HEK293 (cell line): Measurements from ENCODE around the gene HMGN3.

Experiments used
- CTCF ChIA-PET: fragments of 350-600 bp; formaldehyde crosslinking; extraction: SDS; loops from one replicate; lab custom pipeline; 2021; ENCODE audit warnings: antibody characterized with exemption; lab: Yijun Ruan, JAX
- POLR2A ChIA-PET: fragments of 300-600 bp; formaldehyde crosslinking; extraction: SDS; loops from one replicate; lab custom pipeline; 2020; ENCODE audit warnings: antibody characterized with exemption, inconsistent platforms; lab: Yijun Ruan, JAX
- H3K27ac ChIP-seq: fragments of 200-500 bp; sonication (Bioruptor generic); 2 replicates; pipeline ENCODE4 v1.5.1; 2014; ENCODE audit warnings: low read depth, low read length, control low read depth, inconsistent platforms; ENCODE audit errors: extremely low read depth
- H3K36me3 ChIP-seq, 2 experiments: fragments of 200-500 bp in 1 of 2; sonication (Bioruptor generic) in 1 of 2; 1 replicate in 1 of 2; 2 replicates in 1 of 2; pipeline ENCODE4 v1.5.1; 2014 to 2017; ENCODE audit warnings: inconsistent platforms in 2 of 2, low read length in 2 of 2; ENCODE audit not compliant: control insufficient read depth in 2 of 2, insufficient read depth in 1 of 2
- H3K4me1 ChIP-seq: fragments of 200-500 bp; sonication (Bioruptor generic); 2 replicates; pipeline ENCODE4 v1.5.1; 2014; ENCODE audit warnings: mild to moderate bottlenecking, low read length, inconsistent platforms; ENCODE audit not compliant: control insufficient read depth, insufficient read depth
- H3K4me3 ChIP-seq: 2 replicates; pipeline ENCODE4 v1.5.1; 2011; ENCODE audit warnings: low read depth, mild to moderate bottlenecking, control low read depth, low read length, moderate library complexity
- H3K9me3 ChIP-seq: fragments of 200-500 bp; sonication (Bioruptor generic); 2 replicates; pipeline ENCODE4 v1.5.1; 2014; ENCODE audit warnings: low read depth, low read length, inconsistent platforms; ENCODE audit not compliant: control insufficient read depth, insufficient read depth
- KLF7 ChIP-seq: fragments of 450-650 bp; formaldehyde crosslinking; IDR thresholded peaks from 2 replicates; pipeline ENCODE4 v1.5.1; 2016; ENCODE audit warnings: missing biosample characterization, missing genetic modification characterization, borderline replicate concordance
- SCRT1 ChIP-seq: fragments of 450-650 bp; formaldehyde crosslinking; IDR thresholded peaks from 2 replicates; pipeline ENCODE4 v1.5.1; 2016; ENCODE audit warnings: missing biosample characterization, missing genetic modification characterization, borderline replicate concordance
- YY2 ChIP-seq: fragments of 450-650 bp; formaldehyde crosslinking; IDR thresholded peaks from 2 replicates; pipeline ENCODE4 v1.5.1; 2016; ENCODE audit warnings: missing biosample characterization, missing genetic modification characterization
- ZFHX2 ChIP-seq: fragments of 450-650 bp; formaldehyde crosslinking; conservative IDR thresholded peaks from 2 replicates; pipeline ENCODE4 v1.5.1; 2016; ENCODE audit warnings: missing biosample characterization, missing genetic modification characterization
- ZFP3 ChIP-seq: fragments of 450-650 bp; formaldehyde crosslinking; IDR thresholded peaks from 2 replicates; pipeline ENCODE4 v1.5.1; 2016; ENCODE audit warnings: low read depth, missing biosample characterization, missing genetic modification characterization
- ZNF10 ChIP-seq: fragments of 450-650 bp; formaldehyde crosslinking; IDR thresholded peaks from 2 replicates; pipeline ENCODE4 v1.5.1; 2017; ENCODE audit warnings: missing biosample characterization, missing genetic modification characterization
- ZNF174 ChIP-seq: fragments of 450-650 bp; formaldehyde crosslinking; IDR thresholded peaks from 2 replicates; pipeline ENCODE4 v1.5.0; 2017; ENCODE audit warnings: missing biosample characterization, mild to moderate bottlenecking, missing genetic modification characterization
- ZNF184 ChIP-seq: fragments of 450-650 bp; IDR thresholded peaks from 2 replicates; pipeline ENCODE4 v1.5.1; 2018; ENCODE audit warnings: missing biosample characterization, mild to moderate bottlenecking, missing genetic modification characterization
- ZNF416 ChIP-seq: fragments of 450-650 bp; formaldehyde crosslinking; IDR thresholded peaks from 2 replicates; pipeline ENCODE4 v1.5.1; 2016; ENCODE audit warnings: missing biosample characterization, missing genetic modification characterization
- ZNF514 ChIP-seq: fragments of 450-650 bp; formaldehyde crosslinking; IDR thresholded peaks from 2 replicates; pipeline ENCODE4 v1.5.1; 2016; ENCODE audit warnings: missing biosample characterization, missing genetic modification characterization
- ZNF626 ChIP-seq: fragments of 450-650 bp; sonication (Bioruptor Pico); formaldehyde crosslinking; IDR thresholded peaks from 2 replicates; pipeline ENCODE4 v1.5.1; 2018; ENCODE audit warnings: missing biosample characterization, missing genetic modification characterization, inconsistent platforms
- ZNF777 ChIP-seq: fragments of 450-650 bp; formaldehyde crosslinking; IDR thresholded peaks from 2 replicates; pipeline ENCODE4 v1.5.1; 2017; ENCODE audit warnings: missing biosample characterization, missing genetic modification characterization, borderline replicate concordance
- ZNF830 ChIP-seq: fragments of 450-650 bp; IDR thresholded peaks from 2 replicates; pipeline ENCODE4 v1.5.0; 2018; ENCODE audit warnings: missing biosample characterization, missing genetic modification characterization, low read depth, mild to moderate bottlenecking, moderate library complexity
- TF ChIP-seq, protein P1 (sequence below): fragments of 450-650 bp; formaldehyde crosslinking; IDR thresholded peaks from 2 replicates; pipeline ENCODE4 v1.5.1; 2016; ENCODE audit warnings: missing biosample characterization, missing genetic modification characterization
- TF ChIP-seq, protein P2 (sequence below): fragments of 450-650 bp; formaldehyde crosslinking; IDR thresholded peaks from 2 replicates; pipeline ENCODE4 v1.5.0; 2017; ENCODE audit warnings: missing biosample characterization, missing genetic modification characterization, borderline replicate concordance
- TF ChIP-seq, protein P3 (sequence below): fragments of 450-650 bp; formaldehyde crosslinking; IDR thresholded peaks from 2 replicates; pipeline ENCODE4 v1.5.1; 2016; ENCODE audit warnings: missing biosample characterization, missing genetic modification characterization, low read depth
- TF ChIP-seq, protein P4 (sequence below): fragments of 450-650 bp; formaldehyde crosslinking; IDR thresholded peaks from 2 replicates; pipeline ENCODE4 v1.5.1; 2016; ENCODE audit warnings: missing biosample characterization, missing genetic modification characterization
- TF ChIP-seq, protein P5 (sequence below): fragments of 450-650 bp; formaldehyde crosslinking; IDR thresholded peaks from 2 replicates; pipeline ENCODE4 v1.5.1; 2016; ENCODE audit warnings: missing biosample characterization, missing genetic modification characterization, borderline replicate concordance

Gene HMGN3

DNA sequence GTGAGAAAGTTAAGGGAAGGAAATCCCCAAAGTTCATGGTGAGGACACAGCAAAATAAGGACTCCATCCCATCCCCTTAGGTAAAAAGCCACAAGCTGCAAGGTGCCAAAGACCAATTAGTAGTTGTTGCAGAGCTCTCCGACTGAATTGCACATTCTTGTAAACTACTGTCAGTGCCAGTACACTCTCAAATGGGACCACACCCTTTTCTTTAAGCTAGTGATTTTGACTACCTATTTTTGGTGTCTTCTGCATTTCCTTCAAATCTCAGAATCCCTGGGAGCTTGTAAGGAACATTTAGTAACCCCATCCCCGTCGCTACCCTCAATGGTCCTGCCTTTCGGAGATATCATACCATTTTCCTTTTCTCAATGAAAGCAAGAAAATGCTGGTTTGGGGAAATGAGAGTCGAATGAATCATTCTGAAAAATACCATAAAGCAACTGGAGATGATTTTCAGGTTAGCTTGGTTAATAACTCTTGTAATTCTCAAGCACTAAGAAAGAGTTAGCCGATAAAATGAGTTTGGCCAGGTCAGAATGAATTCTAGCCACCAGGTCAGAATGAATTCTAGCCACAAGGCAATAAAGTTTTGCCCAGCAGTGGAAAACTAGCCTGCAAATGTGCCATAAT, 5.2 kb upstream of the HMGN3 start:
- POLR2A ChIA-PET, result no interaction called here
- peaks cover 2% of the 10 kb centered on the region; the same call in 1 of the 2 replicates for H3K4me1 ChIP-seq
- no peak overlapping the region for H3K27ac ChIP-seq
- H3K36me3 ChIP-seq, result no peaks in the 10 kb centered on the region
- no peak overlapping the region for H3K4me3 ChIP-seq
- no peak for TF ChIP-seq SCRT1 (tag by site-specific recombination)
- no peak for TF ChIP-seq ZNF416 (tag by site-specific recombination)
- TF ChIP-seq KLF7 (tag by site-specific recombination), result no peak
- TF ChIP-seq, protein P1, sequence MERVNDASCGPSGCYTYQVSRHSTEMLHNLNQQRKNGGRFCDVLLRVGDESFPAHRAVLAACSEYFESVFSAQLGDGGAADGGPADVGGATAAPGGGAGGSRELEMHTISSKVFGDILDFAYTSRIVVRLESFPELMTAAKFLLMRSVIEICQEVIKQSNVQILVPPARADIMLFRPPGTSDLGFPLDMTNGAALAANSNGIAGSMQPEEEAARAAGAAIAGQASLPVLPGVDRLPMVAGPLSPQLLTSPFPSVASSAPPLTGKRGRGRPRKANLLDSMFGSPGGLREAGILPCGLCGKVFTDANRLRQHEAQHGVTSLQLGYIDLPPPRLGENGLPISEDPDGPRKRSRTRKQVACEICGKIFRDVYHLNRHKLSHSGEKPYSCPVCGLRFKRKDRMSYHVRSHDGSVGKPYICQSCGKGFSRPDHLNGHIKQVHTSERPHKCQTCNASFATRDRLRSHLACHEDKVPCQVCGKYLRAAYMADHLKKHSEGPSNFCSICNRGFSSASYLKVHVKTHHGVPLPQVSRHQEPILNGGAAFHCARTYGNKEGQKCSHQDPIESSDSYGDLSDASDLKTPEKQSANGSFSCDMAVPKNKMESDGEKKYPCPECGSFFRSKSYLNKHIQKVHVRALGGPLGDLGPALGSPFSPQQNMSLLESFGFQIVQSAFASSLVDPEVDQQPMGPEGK, result no peak
- TF ChIP-seq ZNF514 (tag by site-specific recombination), result no peak
- no peak for TF ChIP-seq ZFP3 (tag by site-specific recombination)
- TF ChIP-seq, protein P2, sequence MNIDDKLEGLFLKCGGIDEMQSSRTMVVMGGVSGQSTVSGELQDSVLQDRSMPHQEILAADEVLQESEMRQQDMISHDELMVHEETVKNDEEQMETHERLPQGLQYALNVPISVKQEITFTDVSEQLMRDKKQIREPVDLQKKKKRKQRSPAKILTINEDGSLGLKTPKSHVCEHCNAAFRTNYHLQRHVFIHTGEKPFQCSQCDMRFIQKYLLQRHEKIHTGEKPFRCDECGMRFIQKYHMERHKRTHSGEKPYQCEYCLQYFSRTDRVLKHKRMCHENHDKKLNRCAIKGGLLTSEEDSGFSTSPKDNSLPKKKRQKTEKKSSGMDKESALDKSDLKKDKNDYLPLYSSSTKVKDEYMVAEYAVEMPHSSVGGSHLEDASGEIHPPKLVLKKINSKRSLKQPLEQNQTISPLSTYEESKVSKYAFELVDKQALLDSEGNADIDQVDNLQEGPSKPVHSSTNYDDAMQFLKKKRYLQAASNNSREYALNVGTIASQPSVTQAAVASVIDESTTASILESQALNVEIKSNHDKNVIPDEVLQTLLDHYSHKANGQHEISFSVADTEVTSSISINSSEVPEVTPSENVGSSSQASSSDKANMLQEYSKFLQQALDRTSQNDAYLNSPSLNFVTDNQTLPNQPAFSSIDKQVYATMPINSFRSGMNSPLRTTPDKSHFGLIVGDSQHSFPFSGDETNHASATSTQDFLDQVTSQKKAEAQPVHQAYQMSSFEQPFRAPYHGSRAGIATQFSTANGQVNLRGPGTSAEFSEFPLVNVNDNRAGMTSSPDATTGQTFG (tag by site-specific recombination), result no peak
- TF ChIP-seq ZNF626, result no peak
- CTCF ChIA-PET, result no interaction called here
- H3K9me3 ChIP-seq, result no peaks in the 10 kb centered on the region

DNA sequence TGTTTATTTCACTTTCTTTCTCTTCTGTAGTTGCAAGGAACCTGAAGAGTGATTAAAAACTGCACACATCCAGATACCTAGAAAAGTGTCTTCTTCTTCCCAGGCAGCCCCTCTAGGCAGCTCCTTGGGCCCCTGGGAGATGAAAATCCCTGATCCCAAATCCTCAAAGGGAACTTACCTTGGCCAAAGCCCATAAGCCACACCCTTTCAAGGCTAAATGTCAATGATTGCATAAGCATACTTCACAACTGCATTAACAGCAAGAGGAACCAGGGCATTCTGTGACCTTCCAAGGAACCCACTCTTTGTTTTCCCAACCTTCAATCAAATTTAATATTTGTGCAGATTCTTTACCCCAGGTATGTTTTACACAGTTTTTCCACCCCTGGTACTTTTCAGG, 4.4 kb upstream of the HMGN3 start:
- CTCF ChIA-PET, result no interaction called here
- H3K9me3 ChIP-seq, result no peaks in the 10 kb centered on the region
- POLR2A ChIA-PET, result interaction anchor here (0.5 kb wide), 1 partner anchor 97 kb away, joined by 3 read pairs; no protein-coding TSS in a partner anchor
- no peak overlapping the region for H3K4me3 ChIP-seq
- peaks cover 2% of the 10 kb centered on the region; the same call in 1 of the 2 replicates for H3K4me1 ChIP-seq
- H3K36me3 ChIP-seq, result no peaks in the 10 kb centered on the region
- H3K27ac ChIP-seq, result no peak overlapping the region
- TF ChIP-seq YY2 (no peak), ZNF184 (tag by site-specific recombination) (no peak), ZFHX2 (tag by site-specific recombination) (no peak), ZNF777 (tag by site-specific recombination) (no peak), ZNF830 (no peak), ZNF416 (tag by site-specific recombination) (no peak), ZNF10 (tag by site-specific recombination) (no peak), ZNF174 (tag by site-specific recombination) (no peak)
- TF ChIP-seq, protein P3, sequence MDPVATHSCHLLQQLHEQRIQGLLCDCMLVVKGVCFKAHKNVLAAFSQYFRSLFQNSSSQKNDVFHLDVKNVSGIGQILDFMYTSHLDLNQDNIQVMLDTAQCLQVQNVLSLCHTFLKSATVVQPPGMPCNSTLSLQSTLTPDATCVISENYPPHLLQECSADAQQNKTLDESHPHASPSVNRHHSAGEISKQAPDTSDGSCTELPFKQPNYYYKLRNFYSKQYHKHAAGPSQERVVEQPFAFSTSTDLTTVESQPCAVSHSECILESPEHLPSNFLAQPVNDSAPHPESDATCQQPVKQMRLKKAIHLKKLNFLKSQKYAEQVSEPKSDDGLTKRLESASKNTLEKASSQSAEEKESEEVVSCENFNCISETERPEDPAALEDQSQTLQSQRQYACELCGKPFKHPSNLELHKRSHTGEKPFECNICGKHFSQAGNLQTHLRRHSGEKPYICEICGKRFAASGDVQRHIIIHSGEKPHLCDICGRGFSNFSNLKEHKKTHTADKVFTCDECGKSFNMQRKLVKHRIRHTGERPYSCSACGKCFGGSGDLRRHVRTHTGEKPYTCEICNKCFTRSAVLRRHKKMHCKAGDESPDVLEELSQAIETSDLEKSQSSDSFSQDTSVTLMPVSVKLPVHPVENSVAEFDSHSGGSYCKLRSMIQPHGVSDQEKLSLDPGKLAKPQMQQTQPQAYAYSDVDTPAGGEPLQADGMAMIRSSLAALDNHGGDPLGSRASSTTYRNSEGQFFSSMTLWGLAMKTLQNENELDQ (tag by site-specific recombination), result no peak
- TF ChIP-seq, protein P4, sequence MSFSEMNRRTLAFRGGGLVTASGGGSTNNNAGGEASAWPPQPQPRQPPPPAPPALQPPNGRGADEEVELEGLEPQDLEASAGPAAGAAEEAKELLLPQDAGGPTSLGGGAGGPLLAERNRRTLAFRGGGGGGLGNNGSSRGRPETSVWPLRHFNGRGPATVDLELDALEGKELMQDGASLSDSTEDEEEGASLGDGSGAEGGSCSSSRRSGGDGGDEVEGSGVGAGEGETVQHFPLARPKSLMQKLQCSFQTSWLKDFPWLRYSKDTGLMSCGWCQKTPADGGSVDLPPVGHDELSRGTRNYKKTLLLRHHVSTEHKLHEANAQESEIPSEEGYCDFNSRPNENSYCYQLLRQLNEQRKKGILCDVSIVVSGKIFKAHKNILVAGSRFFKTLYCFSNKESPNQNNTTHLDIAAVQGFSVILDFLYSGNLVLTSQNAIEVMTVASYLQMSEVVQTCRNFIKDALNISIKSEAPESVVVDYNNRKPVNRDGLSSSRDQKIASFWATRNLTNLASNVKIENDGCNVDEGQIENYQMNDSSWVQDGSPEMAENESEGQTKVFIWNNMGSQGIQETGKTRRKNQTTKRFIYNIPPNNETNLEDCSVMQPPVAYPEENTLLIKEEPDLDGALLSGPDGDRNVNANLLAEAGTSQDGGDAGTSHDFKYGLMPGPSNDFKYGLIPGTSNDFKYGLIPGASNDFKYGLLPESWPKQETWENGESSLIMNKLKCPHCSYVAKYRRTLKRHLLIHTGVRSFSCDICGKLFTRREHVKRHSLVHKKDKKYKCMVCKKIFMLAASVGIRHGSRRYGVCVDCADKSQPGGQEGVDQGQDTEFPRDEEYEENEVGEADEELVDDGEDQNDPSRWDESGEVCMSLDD, result no peak
- TF ChIP-seq, protein P5, sequence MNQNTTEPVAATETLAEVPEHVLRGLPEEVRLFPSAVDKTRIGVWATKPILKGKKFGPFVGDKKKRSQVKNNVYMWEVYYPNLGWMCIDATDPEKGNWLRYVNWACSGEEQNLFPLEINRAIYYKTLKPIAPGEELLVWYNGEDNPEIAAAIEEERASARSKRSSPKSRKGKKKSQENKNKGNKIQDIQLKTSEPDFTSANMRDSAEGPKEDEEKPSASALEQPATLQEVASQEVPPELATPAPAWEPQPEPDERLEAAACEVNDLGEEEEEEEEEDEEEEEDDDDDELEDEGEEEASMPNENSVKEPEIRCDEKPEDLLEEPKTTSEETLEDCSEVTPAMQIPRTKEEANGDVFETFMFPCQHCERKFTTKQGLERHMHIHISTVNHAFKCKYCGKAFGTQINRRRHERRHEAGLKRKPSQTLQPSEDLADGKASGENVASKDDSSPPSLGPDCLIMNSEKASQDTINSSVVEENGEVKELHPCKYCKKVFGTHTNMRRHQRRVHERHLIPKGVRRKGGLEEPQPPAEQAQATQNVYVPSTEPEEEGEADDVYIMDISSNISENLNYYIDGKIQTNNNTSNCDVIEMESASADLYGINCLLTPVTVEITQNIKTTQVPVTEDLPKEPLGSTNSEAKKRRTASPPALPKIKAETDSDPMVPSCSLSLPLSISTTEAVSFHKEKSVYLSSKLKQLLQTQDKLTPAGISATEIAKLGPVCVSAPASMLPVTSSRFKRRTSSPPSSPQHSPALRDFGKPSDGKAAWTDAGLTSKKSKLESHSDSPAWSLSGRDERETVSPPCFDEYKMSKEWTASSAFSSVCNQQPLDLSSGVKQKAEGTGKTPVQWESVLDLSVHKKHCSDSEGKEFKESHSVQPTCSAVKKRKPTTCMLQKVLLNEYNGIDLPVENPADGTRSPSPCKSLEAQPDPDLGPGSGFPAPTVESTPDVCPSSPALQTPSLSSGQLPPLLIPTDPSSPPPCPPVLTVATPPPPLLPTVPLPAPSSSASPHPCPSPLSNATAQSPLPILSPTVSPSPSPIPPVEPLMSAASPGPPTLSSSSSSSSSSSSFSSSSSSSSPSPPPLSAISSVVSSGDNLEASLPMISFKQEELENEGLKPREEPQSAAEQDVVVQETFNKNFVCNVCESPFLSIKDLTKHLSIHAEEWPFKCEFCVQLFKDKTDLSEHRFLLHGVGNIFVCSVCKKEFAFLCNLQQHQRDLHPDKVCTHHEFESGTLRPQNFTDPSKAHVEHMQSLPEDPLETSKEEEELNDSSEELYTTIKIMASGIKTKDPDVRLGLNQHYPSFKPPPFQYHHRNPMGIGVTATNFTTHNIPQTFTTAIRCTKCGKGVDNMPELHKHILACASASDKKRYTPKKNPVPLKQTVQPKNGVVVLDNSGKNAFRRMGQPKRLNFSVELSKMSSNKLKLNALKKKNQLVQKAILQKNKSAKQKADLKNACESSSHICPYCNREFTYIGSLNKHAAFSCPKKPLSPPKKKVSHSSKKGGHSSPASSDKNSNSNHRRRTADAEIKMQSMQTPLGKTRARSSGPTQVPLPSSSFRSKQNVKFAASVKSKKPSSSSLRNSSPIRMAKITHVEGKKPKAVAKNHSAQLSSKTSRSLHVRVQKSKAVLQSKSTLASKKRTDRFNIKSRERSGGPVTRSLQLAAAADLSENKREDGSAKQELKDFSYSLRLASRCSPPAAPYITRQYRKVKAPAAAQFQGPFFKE, result no peak
